ENCODE measurements around the gene FLYWCH1.

FLYWCH1 gene

GRCh38 chr16:2881783-2882649, 29.7 kb upstream of the FLYWCH1 start:
- DNase-seq (ENCODE audit: insufficient read length), result no peak
- peak; percentile 73 for FAIRE-seq

GRCh38 chr16:2882650-2883457, 28.9 kb upstream of the FLYWCH1 start, which contains the start of gene FLYWCH2:
TSS of gene FLYWCH2 (plus strand) at chr16:2883215. CDS start at chr16:2896450, 13,235 bp downstream.
- FAIRE-seq (peak; percentile 99), DNase-seq (ENCODE audit: insufficient read length) (peak; percentile 95)
- peak; percentile 8; the same call in 1 of the 2 replicates for TF ChIP-seq POLR2AphosphoS5 (IDR thresholded peaks at IDR 0.05; ENCODE audit: low read depth, low read length)
- no peak; the same call in 1 of the 2 replicates for TF ChIP-seq TAF1 (IDR thresholded peaks at IDR 0.05; ENCODE audit: borderline replicate concordance, low read depth, low read length)
- TF ChIP-seq POLR2A (IDR thresholded peaks at IDR 0.05; ENCODE audit: low read depth, low read length), result peak; percentile 82; the same call in 1 of the 2 replicates

More at GRCh38 chr16:2881783-2882649, 29.7 kb upstream of the FLYWCH1 start:
- TF ChIP-seq POLR2AphosphoS5 (IDR thresholded peaks at IDR 0.05; ENCODE audit: low read depth, low read length) (no peak), POLR2A (IDR thresholded peaks at IDR 0.05; ENCODE audit: low read depth, low read length) (no peak), TAF1 (IDR thresholded peaks at IDR 0.05; ENCODE audit: borderline replicate concordance, low read depth, low read length) (no peak)

GRCh38 chr16:2883458-2883908, 28.2 kb upstream of the FLYWCH1 start:
- FAIRE-seq, result no peak
- no peak for DNase-seq (ENCODE audit: insufficient read length)
- TF ChIP-seq TAF1 (IDR thresholded peaks at IDR 0.05; ENCODE audit: borderline replicate concordance, low read depth, low read length), result no peak
- no peak for TF ChIP-seq POLR2A (IDR thresholded peaks at IDR 0.05; ENCODE audit: low read depth, low read length)
- no peak for TF ChIP-seq POLR2AphosphoS5 (IDR thresholded peaks at IDR 0.05; ENCODE audit: low read depth, low read length)

- DNase-seq (ENCODE audit: insufficient read length) (no peak), FAIRE-seq (no peak)
- no peak for TF ChIP-seq TAF1 (IDR thresholded peaks at IDR 0.05; ENCODE audit: borderline replicate concordance, low read depth, low read length)
- no peak for TF ChIP-seq POLR2AphosphoS5 (IDR thresholded peaks at IDR 0.05; ENCODE audit: low read depth, low read length)
- no peak for TF ChIP-seq POLR2A (IDR thresholded peaks at IDR 0.05; ENCODE audit: low read depth, low read length)
Measured at GRCh38 chr16:2884041-2884451, 27.7 kb upstream of the FLYWCH1 start.

- no peak for TF ChIP-seq POLR2A (IDR thresholded peaks at IDR 0.05; ENCODE audit: low read depth, low read length)
- TF ChIP-seq TAF1 (IDR thresholded peaks at IDR 0.05; ENCODE audit: borderline replicate concordance, low read depth, low read length), result no peak
- no peak for TF ChIP-seq POLR2AphosphoS5 (IDR thresholded peaks at IDR 0.05; ENCODE audit: low read depth, low read length)
- FAIRE-seq (no peak), DNase-seq (ENCODE audit: insufficient read length) (no peak)
Measured at GRCh38 chr16:2894231-2894630, 17.5 kb upstream of the FLYWCH1 start.

GRCh38 chr16:2895813-2896212, 15.9 kb upstream of the FLYWCH1 start:
- DNase-seq (ENCODE audit: insufficient read length) (no peak), FAIRE-seq (no peak)
- TF ChIP-seq POLR2AphosphoS5 (IDR thresholded peaks at IDR 0.05; ENCODE audit: low read depth, low read length), result no peak
- TF ChIP-seq TAF1 (IDR thresholded peaks at IDR 0.05; ENCODE audit: borderline replicate concordance, low read depth, low read length), result no peak
- no peak for TF ChIP-seq POLR2A (IDR thresholded peaks at IDR 0.05; ENCODE audit: low read depth, low read length)

GRCh38 chr16:2896480-2897010, 15.2 kb upstream of the FLYWCH1 start:
- DNase-seq (ENCODE audit: insufficient read length), result no peak
- no peak for FAIRE-seq
- no peak for TF ChIP-seq POLR2A (IDR thresholded peaks at IDR 0.05; ENCODE audit: low read depth, low read length)
- TF ChIP-seq TAF1 (IDR thresholded peaks at IDR 0.05; ENCODE audit: borderline replicate concordance, low read depth, low read length), result no peak
- no peak for TF ChIP-seq POLR2AphosphoS5 (IDR thresholded peaks at IDR 0.05; ENCODE audit: low read depth, low read length)

GRCh38 chr16:2897110-2897509, 14.6 kb upstream of the FLYWCH1 start:
- no peak for FAIRE-seq
- TF ChIP-seq POLR2AphosphoS5 (IDR thresholded peaks at IDR 0.05; ENCODE audit: low read depth, low read length) (no peak), TAF1 (IDR thresholded peaks at IDR 0.05; ENCODE audit: borderline replicate concordance, low read depth, low read length) (no peak), POLR2A (IDR thresholded peaks at IDR 0.05; ENCODE audit: low read depth, low read length) (no peak)
- DNase-seq (ENCODE audit: insufficient read length), result no peak

GRCh38 chr16:2898831-2899563, 12.7 kb upstream of the FLYWCH1 start:
- FAIRE-seq, result no peak
- DNase-seq (ENCODE audit: insufficient read length), result no peak
- TF ChIP-seq POLR2AphosphoS5 (IDR thresholded peaks at IDR 0.05; ENCODE audit: low read depth, low read length), result no peak

- TF ChIP-seq POLR2AphosphoS5 (IDR thresholded peaks at IDR 0.05; ENCODE audit: low read depth, low read length) (no peak), TAF1 (IDR thresholded peaks at IDR 0.05; ENCODE audit: borderline replicate concordance, low read depth, low read length) (no peak), POLR2A (IDR thresholded peaks at IDR 0.05; ENCODE audit: low read depth, low read length) (no peak)
- DNase-seq (ENCODE audit: insufficient read length) (no peak), FAIRE-seq (no peak)
Measured at GRCh38 chr16:2899564-2900072, 12.1 kb upstream of the FLYWCH1 start.

All from GM12892 (cell line).